HepG2 (cell line): Measurements from ENCODE around the gene GSDME. TPM values are rescaled to one million over a fixed set of nuclear protein-coding genes. Genes with fewer than 3 reads are reported as not detected.

ENCODE experiments used
- ATF3 ChIP-seq: sonication (generic); formaldehyde crosslinking; IDR thresholded peaks from 2 replicates; pipeline ENCODE4 v1.4.0; 2020; ENCODE audit warnings: missing genetic modification reagents
- ATF7 ChIP-seq, 2 experiments: fragments of 450-650 bp in 1 of 2; sonication (generic) in 1 of 2; formaldehyde crosslinking in 1 of 2; IDR thresholded peaks; 2 replicates each; pipeline versions ENCODE4 v1.4.0 to v1.6.1; 2016 to 2020; ENCODE audit warnings: antibody characterized with exemption in 1 of 2, mild to moderate bottlenecking in 1 of 2, missing genetic modification reagents in 1 of 2
- ATM ChIP-seq: fragments of 450-650 bp; IDR thresholded peaks from 2 replicates; pipeline ENCODE4 v1.7.1; 2017; ENCODE audit warnings: mild to moderate bottlenecking, borderline replicate concordance
- CC2D1A ChIP-seq: sonication (generic); formaldehyde crosslinking; IDR thresholded peaks from 2 replicates; pipeline ENCODE4 v1.8.1; 2023; ENCODE audit warnings: mild to moderate bottlenecking, missing genetic modification reagents
- DPF2 ChIP-seq: sonication (generic); formaldehyde crosslinking; IDR thresholded peaks from 2 replicates; pipeline ENCODE4 v1.4.0; 2020; ENCODE audit warnings: mild to moderate bottlenecking, low read depth, missing genetic modification reagents, borderline replicate concordance
- FOSL1 ChIP-seq: sonication (generic); formaldehyde crosslinking; IDR thresholded peaks from 2 replicates; pipeline ENCODE4 v1.9.0; 2021; ENCODE audit warnings: missing genetic modification reagents, borderline replicate concordance
- FOXJ3 ChIP-seq: sonication (generic); formaldehyde crosslinking; IDR thresholded peaks from 2 replicates; pipeline ENCODE4 v1.4.0; 2020; ENCODE audit warnings: missing genetic modification reagents, mild to moderate bottlenecking, borderline replicate concordance
- FOXO1 ChIP-seq: sonication (generic); formaldehyde crosslinking; IDR thresholded peaks from 2 replicates; pipeline ENCODE4 v1.4.0; 2020; ENCODE audit warnings: missing genetic modification reagents
- HNRNPH1 ChIP-seq: fragments of 200-400 bp; formaldehyde crosslinking; optimal IDR thresholded peaks from 2 replicates; pipeline ENCODE3; 2017; ENCODE audit warnings: mild to moderate bottlenecking, low read depth, low read length
- JUNB ChIP-seq: sonication (generic); formaldehyde crosslinking; IDR thresholded peaks from 2 replicates; pipeline ENCODE4 v1.8.0; 2022; ENCODE audit warnings: missing genetic modification reagents, mild to moderate bottlenecking, borderline replicate concordance
- KDM3A ChIP-seq: IDR thresholded peaks from 2 replicates; pipeline ENCODE4 v1.6.1; 2018; ENCODE audit warnings: low read depth, missing compliant biosample characterization
- KDM5B ChIP-seq: sonication (generic); formaldehyde crosslinking; IDR thresholded peaks from 2 replicates; pipeline ENCODE4 v1.4.0; 2020; ENCODE audit warnings: missing genetic modification reagents, mild to moderate bottlenecking, borderline replicate concordance
- MXD1 ChIP-seq: sonication (generic); formaldehyde crosslinking; IDR thresholded peaks from 2 replicates; pipeline ENCODE4 v1.4.0; 2020; ENCODE audit warnings: mild to moderate bottlenecking, missing genetic modification reagents
- NAIF1 ChIP-seq: sonication (generic); formaldehyde crosslinking; IDR thresholded peaks from 2 replicates; pipeline ENCODE4 v1.5.0; 2020; ENCODE audit warnings: mild to moderate bottlenecking, missing genetic modification reagents, borderline replicate concordance
- NKX3-1 ChIP-seq: sonication (generic); formaldehyde crosslinking; IDR thresholded peaks from 2 replicates; pipeline ENCODE4 v1.5.0; 2020; ENCODE audit warnings: missing genetic modification reagents
- PHB2 ChIP-seq: fragments of 450-650 bp; IDR thresholded peaks from 2 replicates; pipeline ENCODE4 v1.6.1; 2018; ENCODE audit not compliant: partially characterized antibody
- SNRNP70 ChIP-seq: fragments of 200-400 bp; formaldehyde crosslinking; IDR thresholded peaks from 2 replicates; pipeline ENCODE4 v1.6.1; 2017; ENCODE audit warnings: mild to moderate bottlenecking, low read depth, low read length, moderate library complexity
- SP2 ChIP-seq: sonication (generic); formaldehyde crosslinking; IDR thresholded peaks from 2 replicates; pipeline ENCODE4 v1.5.1; 2020; ENCODE audit warnings: mild to moderate bottlenecking, missing genetic modification reagents
- TFDP2 ChIP-seq: sonication (generic); formaldehyde crosslinking; IDR thresholded peaks from 2 replicates; pipeline ENCODE4 v1.4.0; 2020; ENCODE audit warnings: missing genetic modification reagents
- ZBTB25 ChIP-seq: IDR thresholded peaks from 2 replicates; pipeline ENCODE4 v1.6.1; 2018; ENCODE audit warnings: missing genetic modification reagents
- ZFP36L1 ChIP-seq: sonication (generic); formaldehyde crosslinking; IDR thresholded peaks from 2 replicates; pipeline ENCODE4 v1.8.0; 2022; ENCODE audit warnings: mild to moderate bottlenecking, missing genetic modification reagents, moderate library complexity
- ZNF136 ChIP-seq: sonication (generic); formaldehyde crosslinking; IDR thresholded peaks from 2 replicates; pipeline ENCODE4 v1.8.1; 2022; ENCODE audit warnings: low read depth, mild to moderate bottlenecking, moderate library complexity, missing genetic modification reagents
- ZNF329 ChIP-seq: sonication (generic); formaldehyde crosslinking; IDR thresholded peaks from 2 replicates; pipeline ENCODE4 v1.9.0; 2021; ENCODE audit warnings: low read depth, mild to moderate bottlenecking, missing genetic modification reagents
- ZNF34 ChIP-seq: sonication (generic); formaldehyde crosslinking; IDR thresholded peaks from 2 replicates; pipeline ENCODE4 v1.4.0; 2020; ENCODE audit warnings: mild to moderate bottlenecking, missing genetic modification reagents, borderline replicate concordance
- ZNF619 ChIP-seq: sonication (generic); formaldehyde crosslinking; IDR thresholded peaks from 2 replicates; pipeline ENCODE4 v1.4.0; 2020; ENCODE audit warnings: mild to moderate bottlenecking, missing genetic modification reagents
- polyA plus RNA-seq, 8 experiments: library from polyadenylated mRNA; depleted of rRNA in 3 of 8; stranded (reverse) in 7 of 8; unstranded in 1 of 8; fragments of >200 nt; fragmentation: Illumina TruSeq in 4 of 8; extraction: Trizol in 4 of 8; gene quantifications; 2 replicates each; pipeline versions ENCODE4 v1.2.1 to v1.2.3, GENCODE V29; 2011 to 2016; ENCODE audit warnings: low read depth in 4 of 8, missing spikeins in 1 of 8, mixed read lengths in 1 of 8; ENCODE audit not compliant: insufficient read depth in 1 of 8
- total RNA-seq, 5 experiments: library from RNA; depleted of rRNA; stranded (reverse); fragments of >200 nt; fragmentation: Illumina TruSeq; extraction: Trizol; gene quantifications; 2 replicates each; pipeline ENCODE4 v1.2.3, GENCODE V29; 2016; ENCODE audit warnings: low read depth in 1 of 5

GSDME gene
- total and polyA plus RNA-seq, 2 of the 13 experiments (the other 11 are each of a cell fraction or from before 2014, with no cell fraction given) = 19.2 to 28.2 TPM

GRCh38 chr7:24757353-24758275 is at the start of gene GSDME (continued):
- TF ChIP-seq MXD1 (CRISPR knock-in tag) (peak; percentile 42; the same call in 1 of the 2 replicates), KDM5B (CRISPR knock-in tag) (no peak; the same call in 1 of the 2 replicates), ZNF619 (CRISPR knock-in tag) (no peak), NAIF1 (CRISPR knock-in tag) (no peak), ATF3 (CRISPR knock-in tag) (no peak), ZFP36L1 (CRISPR knock-in tag) (no peak), FOXJ3 (CRISPR knock-in tag) (no peak), ATF7 (IDR thresholded peaks at IDR 0.05) (no peak), ATF7 (CRISPR knock-in tag; IDR thresholded peaks at IDR 0.05) (no peak), ZNF136 (CRISPR knock-in tag) (no peak), ZBTB25 (CRISPR knock-in tag) (0 out of 2 replicates have a peak, but pooled peaks have one; percentile 22), ZNF329 (CRISPR knock-in tag) (no peak), ZNF34 (peak; percentile 37; the same call in 1 of the 2 replicates), HNRNPH1 (no peak), CC2D1A (no peak), FOXO1 (CRISPR knock-in tag) (no peak), TFDP2 (CRISPR knock-in tag) (no peak), JUNB (no peak), SP2 (CRISPR knock-in tag) (no peak), PHB2 (no peak), ATM (no peak), FOSL1 (CRISPR knock-in tag) (no peak), NKX3-1 (CRISPR knock-in tag) (no peak), KDM3A (CRISPR knock-in tag) (no peak), DPF2 (CRISPR knock-in tag) (no peak), SNRNP70 (no peak)
